Putamen (tissue), 1 donor: Measurements from ENCODE around the gene CROCC2.

Source experiments
- DNase-seq: peaks from one replicate; pipeline ENCODE4 v3.0.0-alpha.2; 2016; ENCODE audit warnings: low spot score

The CROCC2 gene

DNA sequence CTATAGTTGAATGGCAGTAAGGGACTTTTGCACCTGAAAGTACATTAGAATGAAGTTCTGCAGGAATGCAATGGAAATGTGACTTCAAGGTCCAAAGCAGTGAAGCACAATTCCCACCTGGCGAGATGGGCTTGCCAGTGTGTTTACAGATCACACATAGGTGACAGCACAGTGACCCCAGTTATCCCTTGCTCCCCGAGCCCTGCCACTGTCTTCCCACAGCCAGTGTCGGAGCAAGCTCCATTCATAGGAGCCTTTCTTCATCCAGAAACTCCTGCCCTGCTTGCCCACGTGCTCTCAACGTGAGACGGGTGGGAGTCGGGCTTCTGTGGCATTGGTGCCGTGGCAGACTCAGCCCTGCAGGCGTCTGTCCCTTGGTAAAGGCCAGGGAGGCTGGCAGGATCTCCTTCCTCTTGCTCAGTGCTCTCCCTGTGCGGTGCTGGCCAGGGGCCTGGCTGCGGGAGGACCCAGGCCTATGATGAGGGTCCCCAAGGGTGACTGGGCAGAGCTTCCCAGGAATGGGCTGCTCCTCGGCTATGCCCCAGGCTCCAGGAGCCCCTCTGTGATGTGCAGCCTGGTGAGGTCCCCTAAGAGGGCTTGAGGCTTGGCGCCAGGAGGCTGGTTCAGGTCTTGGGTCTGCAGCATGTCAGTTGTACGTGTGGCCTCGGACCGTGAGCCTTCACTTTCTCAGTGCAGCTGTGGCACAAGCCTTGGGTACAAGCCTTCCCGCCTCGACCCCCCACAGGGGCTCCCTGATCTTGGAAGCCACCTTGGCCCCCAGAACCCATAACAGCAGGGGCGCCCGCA, 132.4 kb downstream of the CROCC2 start:
- no peak for DNase-seq

DNA sequence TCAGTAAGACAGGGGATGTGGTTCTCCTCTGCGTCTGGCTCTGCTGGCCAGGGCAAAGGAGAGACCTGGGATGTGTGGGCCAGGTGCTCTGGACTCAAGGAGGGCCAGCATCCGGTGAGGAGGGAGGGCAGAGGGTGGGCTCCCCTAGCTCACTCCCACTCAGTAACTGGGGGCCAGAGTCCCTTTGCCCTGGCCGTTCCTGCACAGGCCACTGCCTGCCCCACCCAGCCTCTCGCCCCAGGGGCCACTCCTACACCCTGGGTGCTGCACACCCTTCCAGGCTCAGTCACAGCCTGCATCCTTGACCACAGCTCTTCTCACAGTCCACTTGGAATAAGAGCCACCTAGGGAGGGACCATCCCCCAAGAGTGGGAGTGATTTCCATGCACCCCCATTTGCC, 133.3 kb downstream of the CROCC2 start:
- DNase-seq = no peak

DNA sequence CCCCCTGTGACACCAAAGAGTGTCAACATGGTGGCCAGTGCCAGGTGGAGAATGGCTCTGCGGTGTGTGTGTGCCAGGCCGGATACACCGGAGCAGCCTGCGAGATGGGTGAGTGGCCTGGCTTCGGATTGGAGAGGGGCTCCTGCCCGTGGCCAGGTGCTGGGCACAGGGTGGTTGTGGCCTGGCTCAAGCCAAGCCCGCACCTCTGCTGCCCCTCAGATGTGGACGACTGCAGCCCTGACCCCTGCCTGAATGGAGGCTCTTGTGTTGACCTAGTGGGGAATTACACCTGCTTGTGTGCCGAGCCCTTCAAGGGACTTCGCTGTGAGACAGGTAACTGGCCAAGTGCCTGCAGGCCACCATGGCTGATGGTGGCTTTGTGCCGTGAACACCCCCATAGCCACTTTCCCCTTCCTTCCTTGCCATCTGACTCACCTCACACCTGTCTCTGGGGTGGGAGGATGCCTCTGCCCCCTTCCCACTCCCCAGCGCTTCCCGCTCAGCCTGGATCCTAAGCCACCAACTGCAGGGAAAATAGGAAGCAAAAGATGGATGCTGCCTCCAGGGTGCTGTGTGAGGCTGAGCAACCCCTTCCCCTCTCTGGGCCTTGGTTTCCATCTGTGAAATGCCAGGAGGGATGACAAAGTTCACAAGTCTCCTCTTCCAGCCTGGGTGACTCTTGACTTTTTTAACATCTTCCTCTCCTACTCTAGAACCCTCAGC, 134.1 kb downstream of the CROCC2 start:
- no peak for DNase-seq

DNA sequence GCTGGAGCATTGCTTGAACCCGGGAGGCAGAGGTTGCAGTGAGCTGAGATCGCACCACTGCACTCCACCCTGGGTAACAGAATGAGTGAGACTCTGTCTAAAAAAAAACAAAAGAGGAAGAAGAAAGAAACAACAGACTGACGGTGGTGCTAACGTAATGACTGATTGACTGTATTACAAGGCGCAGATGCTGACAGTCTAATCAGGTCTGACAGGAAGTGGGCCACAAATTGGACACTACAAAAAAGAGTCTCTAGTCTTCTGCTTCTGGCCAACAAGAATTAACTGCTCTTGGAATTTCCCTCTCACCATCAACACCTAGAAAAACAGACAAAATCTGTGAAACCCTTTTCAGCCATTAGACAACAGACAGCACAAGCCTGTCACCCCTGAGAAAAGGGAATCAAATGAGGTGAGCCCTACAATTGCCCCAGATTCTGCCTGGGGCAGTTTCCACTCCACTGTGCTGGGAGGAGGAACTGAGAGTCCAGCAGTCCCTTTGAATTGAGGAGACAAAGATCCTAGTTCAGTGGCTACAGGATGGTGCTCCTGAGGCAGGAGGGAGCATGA, 135.5 kb downstream of the CROCC2 start:
- DNase-seq = no peak
